HG03442 (cell line): ENCODE data around the gene FAM241B.

ENCODE experiments used
- ATAC-seq: cut with Tn5 transposase; IDR thresholded peaks from one replicate; pipeline ENCODE4 v1.9.1; 2021; ENCODE audit warnings: mild to moderate bottlenecking, moderate library complexity; ENCODE audit not compliant: unreplicated experiment

FAM241B gene

DNA sequence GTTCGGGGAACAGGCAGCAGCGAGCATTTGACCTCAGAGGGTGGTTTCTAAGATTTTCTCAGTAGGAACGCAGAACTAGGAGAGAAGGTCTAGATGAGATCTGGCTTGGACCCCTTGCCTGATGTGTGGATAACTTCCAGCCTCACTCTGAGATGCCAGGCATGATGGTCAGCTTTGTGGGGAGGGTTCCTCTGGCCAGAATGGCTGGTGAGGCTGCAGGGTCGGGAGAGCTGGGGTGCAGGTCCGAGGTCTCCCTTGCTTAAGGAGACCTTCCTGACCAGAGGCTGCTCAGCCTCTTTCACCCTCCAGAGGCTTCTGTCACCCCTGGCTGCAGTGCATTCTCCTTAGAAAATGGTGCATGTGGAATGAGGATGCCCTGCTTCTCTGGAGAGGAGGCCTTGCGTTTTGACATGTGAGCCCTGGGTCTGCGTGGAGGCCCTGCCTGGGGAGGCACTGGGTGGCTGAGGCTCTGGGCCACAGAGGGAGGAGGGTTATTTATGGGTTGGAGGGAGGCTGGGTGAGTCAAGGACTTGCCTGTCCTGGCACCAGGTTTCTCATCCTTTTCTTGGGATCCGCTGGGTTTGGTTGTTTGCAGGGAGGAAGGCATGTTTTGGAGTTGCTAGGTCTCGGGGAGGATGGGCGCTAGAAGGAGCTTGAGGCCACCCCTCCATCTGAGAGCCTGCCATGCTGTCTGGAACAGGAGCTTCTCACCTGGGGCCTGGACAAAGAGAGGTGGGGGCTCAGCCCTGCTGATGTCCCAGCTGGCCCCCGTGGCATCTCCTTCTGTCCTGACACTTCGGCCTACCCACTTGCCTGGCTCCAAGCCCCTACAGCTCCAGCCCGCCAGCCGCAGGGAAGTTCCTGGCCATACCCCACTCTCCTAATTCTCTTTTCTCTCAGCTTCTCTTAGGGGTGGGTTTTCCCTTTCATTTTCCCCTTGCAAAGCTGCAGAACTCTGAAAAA, 3.9 kb downstream of the FAM241B start:
- ATAC-seq: no peak

DNA sequence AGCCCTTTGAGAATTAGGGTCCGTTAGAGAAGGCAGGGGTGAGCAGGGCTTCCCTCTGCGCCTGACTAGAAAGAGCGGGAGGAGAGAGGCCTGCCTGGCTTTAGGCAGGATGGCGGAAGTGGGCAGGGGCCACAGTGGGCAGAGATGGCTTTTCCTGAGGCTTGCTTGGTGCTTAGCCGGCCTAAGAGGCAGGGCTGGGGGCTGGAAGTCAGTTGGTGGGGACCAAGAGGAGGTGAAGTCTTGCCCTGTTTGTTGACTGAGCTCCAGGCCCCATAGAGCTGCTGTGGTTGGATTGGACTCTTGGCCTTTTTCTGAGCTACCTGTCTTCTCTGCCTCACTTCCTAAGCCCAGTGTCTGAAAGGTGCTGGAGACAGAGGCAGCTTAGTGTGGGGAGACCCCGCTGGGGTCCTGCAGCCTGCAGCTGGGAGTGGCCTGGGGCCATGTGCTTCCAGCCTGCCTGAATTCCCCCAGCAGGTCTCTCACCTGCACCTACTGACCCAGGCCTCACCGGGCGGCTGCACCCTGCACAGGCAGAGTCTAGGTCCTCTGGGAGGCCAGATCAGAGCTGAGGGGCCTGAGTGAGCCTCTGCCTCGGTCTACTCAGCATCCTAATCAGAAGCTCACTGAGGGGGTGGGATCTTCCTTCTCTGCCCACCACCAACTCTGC, 4.8 kb downstream of the FAM241B start:
- ATAC-seq: no peak

DNA sequence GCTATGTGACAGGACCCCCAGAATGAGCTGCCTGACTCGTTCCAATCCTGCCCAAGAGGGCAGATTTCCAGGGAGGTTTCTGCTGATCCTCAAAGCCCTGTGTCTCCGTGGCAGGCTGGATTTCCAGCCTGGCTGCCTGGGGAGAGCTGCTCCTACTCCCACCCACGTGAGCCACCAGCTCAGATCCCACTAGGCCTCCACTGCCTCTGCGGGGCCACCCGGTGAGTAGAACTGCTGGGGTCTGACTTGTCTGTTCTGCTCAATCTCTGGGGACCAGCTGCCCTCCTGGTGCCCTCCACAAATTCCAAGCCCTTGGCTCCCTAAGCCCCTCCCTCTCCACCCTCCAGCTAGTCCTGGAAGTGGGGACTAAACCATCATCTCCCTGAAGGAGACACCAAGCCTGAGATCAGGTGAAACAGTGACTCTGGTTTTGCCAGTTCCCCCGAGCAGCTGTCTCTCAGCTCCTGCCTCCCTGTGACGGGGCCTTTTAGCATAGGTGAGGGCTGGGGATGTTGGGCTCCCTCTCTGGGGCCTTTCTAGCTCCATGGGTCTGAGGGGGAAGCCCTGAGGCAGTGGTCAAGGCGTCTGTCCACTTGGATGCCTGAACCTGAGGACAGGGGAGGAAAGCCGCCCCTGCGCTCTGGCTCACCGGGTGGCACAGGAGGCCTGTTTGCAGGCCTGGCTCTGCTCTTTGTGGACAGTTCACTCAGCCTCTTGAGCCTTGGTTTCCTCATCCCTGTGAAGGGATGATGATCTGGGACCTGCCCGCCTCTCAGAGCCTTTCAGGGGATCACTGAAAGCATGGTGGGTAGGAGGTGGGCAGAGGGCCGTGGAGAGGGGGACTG, 5.6 kb downstream of the FAM241B start:
- ATAC-seq: no peak

DNA sequence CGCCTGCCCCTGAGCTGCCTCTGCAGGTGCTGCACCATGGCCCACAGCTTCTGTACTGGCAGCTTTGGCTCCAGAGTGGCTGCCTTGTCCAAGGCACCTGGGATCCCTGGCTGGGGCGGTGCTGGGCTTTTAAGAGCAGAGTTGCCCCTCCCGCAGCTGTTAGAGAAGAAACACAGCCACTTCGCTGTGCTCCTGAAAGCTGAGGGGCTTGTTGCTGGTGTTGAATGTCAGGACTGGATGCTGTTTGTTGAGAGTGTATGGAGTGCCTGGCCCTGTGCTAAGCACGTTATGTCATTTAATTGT, 6.2 kb downstream of the FAM241B start:
- no peak for ATAC-seq

DNA sequence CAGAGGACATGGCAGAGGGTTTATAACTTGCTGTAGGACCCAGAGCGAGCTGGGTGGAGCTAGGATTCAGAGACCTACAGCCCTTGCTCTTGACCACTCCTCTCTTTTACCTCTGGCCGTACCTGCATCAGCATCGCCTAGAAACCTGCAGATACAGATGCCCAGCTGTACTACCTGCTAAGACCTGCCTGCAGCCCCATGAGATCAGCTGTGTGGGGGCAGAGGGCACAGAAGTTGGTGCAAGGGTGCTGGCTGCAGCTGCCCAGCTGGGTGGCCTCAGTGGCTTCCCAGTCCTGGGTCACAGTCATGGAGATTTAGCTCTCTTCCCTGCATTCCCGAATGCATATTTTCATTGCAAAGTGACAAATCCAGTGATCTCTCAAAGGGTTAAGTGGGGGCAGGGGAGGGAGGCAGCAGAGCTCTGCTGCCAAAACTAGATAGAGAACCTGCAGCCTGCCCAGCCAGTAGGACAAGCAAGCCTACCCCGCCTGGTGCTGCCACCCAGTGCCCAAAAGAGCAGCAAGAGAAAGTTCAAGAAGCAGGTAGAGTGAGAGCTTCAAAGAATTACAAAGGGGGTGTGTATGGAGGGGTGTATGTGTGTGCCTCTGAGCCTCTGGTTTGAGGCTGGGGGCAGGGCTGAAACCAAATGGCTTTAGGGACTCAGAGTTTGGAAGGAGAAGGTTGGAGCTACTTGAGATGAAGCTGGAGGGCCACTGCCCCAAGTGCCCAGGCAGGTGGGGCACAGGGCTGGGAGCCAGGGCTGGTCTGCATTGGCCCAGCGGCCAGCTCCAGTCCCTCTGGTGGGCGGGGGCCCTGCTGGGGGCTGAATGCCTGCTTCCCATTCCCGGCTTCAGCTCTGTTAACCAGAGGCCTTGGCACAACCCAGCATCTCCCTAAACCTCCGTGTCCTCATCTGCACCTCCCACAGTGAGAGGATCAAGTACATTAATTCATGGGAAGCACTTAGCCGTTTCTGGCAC, 6.9 kb downstream of the FAM241B start:
- no peak for ATAC-seq

DNA sequence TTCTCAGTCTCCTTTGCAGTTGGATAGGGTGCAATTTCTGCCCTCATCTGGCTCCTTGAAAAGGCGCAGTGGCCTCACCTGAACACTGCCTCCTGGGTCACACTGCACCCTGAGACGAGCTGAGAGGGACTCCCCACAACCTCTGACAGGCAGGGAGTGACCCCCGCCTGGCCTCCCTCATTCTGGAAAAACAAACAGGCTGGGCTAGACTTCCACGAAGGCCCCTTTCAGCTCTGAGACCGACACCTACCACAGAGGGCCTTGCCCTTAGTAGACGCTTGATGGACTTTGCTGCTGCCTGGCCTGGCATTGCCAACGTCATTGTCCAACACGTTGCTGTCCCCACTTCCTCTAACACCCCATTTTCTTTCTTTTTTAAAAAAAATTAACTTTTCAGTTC, 8.6 kb downstream of the FAM241B start:
- no peak for ATAC-seq

DNA sequence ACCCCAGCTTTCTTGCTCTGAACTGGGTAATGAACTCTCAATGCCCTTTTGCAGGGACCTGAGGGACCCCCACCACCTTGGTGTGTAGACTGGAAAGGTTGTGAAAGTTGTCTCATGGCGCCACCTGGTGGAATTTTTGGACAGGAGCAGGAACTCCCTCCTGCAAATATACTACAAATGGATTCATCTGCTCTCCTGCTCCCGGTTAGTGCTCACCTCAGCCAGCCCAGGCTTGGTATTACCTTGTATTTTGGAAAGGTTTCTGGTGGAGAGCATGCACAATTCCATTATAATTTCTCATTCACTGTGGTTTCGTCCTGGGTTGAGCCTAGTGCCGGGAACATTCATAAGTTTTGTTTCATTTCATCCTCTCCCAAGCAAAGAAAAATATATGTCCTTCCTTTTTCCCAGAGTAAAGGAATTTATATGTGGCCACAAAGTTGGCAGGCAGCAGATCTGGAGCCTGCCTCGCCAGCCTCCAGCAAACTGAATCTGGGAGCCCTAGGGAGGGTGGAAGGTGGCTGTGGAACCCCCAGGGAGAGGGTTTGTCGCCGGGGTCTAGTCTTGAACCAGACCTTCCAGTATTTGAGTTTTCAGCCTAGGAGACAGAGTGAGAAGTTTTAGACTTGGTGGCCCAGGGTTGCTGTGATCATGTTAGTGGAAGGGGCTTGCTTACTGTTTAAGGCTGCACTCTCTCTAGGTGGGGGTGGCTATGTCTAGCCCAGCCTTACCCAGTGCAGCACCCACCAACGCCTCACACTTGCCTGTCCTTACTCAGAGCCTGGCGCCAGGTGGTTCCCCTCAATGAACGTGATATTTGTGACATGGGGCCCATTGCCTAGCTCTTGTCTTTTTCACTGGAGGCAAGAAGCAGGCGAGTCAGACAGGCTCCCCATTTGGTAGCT, 9.5 kb downstream of the FAM241B start:
- no peak for ATAC-seq

DNA sequence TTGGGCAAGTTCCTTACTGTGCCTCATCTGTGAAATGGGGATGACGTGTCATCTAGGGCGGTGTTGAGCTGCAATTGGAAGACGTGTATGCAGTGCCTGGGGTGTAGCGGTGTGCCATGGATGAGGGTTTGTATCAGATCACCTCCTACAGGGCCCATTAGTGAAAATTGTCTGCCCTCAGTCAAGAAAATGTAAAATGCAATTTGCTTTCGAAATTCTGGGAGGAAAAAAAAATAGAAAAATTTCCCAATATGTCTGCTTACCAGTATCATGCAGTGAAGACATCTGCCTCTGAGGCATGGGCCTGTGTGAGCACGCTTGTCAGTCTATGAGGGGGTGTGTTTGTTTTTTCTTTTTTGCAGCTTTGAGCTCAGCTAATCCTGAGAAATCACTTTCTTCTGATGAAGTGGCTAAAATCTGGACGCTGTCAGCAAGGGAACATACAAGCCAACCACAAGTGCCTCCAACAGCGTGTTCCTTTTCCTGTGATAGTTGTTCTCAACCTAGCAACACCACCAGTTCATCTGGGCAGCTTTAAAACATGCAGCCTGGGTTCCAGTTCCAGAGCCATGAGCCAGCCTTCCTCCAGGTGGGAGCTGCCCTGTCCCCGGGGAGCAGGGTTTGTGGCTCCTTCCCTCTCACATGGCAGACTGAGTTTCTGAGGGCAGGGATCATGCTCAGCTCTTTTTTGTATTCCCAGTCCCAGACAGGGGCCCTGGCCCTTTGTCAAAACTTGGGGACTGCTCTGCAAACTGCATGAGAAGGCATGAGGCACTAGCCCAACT, 10.3 kb downstream of the FAM241B start:
- no peak for ATAC-seq

DNA sequence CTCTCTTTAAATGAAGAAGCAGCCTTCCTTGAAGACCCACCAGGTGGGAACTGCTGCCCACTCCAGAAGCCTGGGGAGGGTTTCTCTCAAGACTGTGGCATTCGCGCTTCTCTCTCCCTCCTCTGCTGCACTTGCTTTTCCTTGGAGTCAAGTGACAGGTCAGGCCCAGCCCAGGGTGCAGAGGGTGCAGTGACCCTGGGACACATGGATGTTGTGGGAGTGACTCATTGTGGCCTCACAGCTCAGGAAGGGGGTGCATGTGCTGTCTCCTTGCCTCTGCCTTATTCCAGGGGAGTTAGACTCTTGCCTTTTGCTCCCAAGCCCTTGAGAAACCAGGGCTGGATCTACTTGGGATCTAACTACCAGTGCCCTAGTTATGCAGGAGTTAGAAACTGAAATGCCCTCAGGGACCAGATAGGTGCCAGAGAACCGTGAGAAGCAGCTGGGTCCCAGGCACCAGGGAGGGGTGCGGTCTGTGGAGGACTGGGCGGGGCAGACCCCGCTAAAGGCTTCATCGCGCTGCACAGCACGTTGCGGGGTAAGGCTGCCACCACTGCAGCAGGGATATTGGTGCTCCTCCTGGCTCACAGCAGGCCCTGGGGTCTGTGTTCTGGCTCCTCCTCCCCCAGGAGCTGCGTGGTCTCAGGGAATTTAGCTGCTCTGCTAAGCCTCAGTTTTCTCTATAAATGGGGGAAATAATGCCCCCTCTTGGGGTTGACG, 11.4 kb downstream of the FAM241B start:
- ATAC-seq: no peak

DNA sequence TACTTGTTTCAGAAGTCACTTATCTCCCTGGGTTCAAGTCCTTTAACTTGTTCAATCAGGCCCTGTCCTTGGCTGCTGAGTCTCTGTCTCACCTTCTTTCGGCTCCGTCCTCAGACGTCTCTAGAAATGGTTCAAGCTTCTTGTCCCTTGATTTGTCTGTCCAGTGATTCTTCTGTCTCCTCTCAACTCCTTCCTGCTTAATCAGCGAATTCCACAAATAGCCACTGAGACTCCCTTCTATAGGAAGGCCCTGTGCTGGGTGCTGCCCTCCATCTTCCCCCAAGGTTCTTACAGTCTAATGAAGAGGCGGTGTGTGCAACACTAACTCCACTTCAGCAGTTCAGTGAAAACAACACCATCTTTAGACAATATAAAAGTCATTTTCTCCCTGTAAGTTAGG, 12.7 kb downstream of the FAM241B start:
- ATAC-seq: no peak

DNA sequence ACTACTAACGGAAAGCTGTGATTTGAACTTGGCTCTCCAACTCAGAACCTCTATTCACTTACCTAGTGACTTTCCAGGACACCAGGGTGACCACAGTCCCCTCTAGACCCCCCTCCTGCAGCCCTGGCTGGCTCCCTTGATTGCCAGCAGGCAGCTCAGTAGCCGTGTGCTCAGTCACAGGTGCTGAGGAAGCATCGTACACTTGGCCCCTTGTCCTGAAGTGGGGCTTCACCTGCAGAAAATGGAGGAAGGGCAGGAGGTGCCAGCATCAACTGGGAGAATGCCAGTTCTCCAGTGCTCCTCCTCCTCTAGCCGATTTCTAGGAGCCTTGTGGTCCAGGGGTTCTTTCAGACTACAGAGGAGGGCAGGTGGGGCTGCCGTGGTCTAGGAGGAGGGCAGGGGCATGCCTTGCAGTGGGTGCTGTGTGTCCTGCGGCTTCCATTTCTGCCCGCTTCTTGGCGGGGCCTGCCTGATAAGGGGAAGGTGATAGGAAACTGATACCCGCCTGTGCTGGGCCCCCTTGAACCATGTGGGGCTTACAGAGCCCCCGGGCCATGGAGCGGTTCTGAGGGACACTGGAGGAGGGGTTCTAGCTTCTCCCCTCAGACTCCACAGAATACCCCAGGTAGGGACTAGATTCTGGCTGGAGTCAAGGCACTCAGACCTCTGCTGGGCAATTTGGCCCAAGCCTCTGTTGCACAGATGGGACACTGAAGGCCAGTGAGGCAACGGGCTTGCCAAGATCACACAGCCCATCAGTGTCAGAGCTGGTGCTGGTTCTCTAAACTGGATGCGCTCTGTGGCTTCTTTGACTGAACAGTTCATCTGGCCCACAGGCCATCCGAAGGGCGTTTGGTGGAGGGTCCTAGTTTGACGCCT, 14.0 kb downstream of the FAM241B start:
- ATAC-seq: no peak

DNA sequence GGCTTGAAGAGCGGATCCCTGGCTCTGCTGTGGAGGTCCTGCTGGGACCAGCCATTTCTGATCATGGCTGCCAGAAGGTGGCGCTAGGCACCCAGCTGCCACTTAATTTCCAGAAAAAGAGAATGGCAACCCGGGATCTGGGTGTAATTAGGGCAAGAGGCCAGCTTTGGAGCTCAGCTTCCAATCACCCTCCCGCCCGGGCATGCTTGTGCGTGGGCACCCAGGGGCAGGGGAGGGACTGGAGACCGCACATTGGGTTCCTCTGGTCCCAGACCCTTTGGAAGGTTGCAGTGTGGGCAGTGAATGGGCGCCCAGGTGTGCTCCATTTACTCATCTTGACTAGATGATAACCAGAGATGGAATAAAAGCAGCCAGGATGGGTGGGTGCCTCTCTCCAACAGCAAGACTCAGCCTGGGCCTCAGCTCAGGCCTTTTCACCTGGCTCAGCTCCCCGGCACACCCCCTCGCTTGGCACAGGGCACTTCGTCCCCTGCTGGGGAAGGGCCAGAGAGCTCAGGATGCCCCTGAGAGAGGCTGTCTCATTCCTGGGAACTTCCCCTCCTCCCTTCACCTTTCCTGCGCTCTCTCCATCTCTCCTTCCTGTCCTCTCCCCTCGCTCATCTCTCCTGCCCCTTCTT, 14.7 kb downstream of the FAM241B start:
- no peak for ATAC-seq

DNA sequence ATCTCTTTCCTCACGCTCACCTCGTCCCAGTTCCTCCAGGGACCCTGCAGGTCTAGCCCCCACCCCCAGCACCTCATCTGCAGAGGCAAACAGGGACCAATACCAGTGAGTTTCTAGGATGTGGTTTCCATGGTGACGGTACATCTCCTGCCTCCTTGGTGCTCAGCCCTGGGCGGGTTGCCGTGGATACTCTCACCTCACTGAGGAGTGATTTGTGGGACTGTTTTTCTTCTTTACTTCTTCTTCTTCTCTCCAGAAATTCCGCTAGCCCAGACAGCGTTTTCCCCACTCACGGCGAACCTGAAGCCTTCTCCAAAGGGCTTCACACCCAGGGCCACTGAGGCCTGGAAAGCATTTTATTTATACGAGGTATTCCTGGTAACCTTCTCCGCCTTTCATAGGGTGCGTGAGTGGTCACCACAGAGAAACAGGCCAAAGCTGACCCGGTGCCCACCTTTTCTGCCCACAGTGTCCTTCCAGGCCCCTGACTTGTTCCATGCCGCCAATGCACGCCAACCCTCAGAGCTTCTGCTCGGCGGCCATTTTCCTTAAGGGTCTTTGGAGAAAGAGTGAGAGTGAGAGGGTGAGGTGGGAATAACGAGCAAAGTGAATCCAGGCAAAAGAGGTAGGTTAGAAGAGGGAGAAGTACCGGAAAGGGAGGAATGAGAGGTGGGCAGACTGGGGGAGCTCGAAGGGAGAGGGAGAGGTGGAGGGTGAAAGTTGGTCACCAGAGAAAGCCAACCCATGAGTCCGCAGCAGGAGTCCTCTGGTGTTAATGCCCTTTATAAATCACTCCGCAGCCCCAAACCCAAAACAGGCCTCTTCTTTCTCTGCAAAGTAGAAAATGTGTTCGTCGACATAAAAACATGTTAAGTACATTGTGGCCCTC, 15.5 kb downstream of the FAM241B start:
- no peak for ATAC-seq

DNA sequence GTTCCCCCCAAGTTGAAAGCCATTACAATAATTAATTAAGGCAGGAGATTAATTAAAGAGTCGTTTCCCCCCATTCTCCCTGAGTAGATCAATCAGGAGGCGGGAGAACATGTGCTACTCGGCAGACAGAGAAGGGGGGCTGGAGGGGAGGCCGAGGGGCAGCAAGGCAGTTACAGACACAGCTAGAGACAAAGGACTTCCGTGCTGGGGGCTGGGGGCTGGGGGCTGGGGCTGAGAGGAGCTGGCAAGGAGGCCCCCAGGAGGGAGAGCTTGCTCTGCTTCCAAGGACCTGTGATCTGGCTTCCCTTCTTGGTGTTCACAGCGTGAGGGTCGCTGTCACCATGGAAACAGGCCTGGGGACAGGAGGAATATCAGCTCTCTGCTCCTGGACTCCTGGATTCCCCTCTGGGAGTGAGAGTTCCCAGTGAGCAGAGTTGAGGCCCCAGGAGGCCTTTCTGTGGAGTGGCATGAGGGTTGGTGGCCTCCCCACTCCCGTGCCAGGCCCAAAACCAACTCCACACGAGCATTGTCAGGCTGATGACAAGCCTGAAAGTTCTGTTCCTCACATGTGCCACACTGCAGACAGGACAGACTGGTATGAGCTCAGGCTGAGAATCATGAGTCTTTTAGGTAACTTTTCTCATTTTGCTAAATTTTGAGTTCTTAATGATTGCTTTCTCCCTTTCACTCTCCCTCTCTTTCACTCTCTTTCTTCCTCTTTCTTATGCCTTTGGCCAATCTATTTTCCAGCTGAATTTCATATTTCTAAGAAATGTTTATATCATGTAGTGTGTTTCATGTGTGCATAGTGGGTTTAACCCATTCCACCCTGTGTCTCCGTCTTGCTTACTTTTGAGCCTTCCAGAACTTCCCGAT, 16.4 kb downstream of the FAM241B start:
- no peak for ATAC-seq

DNA sequence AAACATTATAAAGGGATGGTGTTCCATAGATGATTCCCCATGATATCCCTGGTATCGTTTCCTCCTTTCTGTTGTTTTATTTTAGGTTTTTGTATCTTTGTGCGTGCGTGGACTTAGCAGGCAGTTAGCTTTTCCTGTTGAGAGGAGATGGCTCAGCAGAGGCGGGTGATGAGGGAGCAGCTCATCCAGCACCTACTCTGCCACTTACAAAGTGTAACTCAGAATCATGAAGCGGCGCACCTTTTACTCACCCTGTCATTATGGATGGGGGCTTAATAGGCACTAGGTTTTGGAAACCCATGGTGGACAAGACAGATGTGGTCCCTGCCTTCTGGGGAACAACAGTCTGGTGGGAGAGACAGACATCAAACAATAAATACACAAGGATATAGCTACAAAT, 17.1 kb downstream of the FAM241B start:
- ATAC-seq: no peak
